K562 (cell line): ENCODE data around the gene PRKAR1A. TPM values are rescaled to one million over a fixed set of nuclear protein-coding genes. Genes with fewer than 3 reads are reported as not detected.

ENCODE experiments used
- ATAC-seq: fragments of 200-7000 bp; cut with Tn5 transposase; 3 replicates; pipeline ENCODE4 v1.9.1; 2020; ENCODE audit warnings: moderate library complexity
- BruUV-seq: library from RNA; stranded (reverse); fragments of 400-500 nt; replicated peaks from 2 replicates; lab custom pipeline; 2021; lab: Mats Ljungman, UMichigan
- CTCF ChIA-PET: fragments of 300-600 bp; formaldehyde crosslinking; extraction: SDS; loops from one replicate; lab custom pipeline; 2021; ENCODE audit warnings: low intra/inter-chr PET ratio; lab: Yijun Ruan, JAX
- POLR2A ChIA-PET: fragments of 300-600, 350-650 bp; sonication (Branson Sonifier 250); formaldehyde crosslinking; extraction: SDS; loops from one replicate; lab custom pipeline; 2021; ENCODE audit warnings: antibody characterized with exemption, inconsistent platforms; lab: Yijun Ruan, JAX
- DNase-seq, 4 experiments: peaks; one replicate each; pipeline versions ENCODE4 v3.0.0 to v3.0.0-alpha.2; 2011 to 2018; ENCODE audit warnings: low spot score in 3 of 4, mixed read lengths in 3 of 4; ENCODE audit errors: extremely low read depth in 1 of 4
- FAIRE-seq: peaks from 2 replicates; lab custom pipeline; 2011; peaks lifted over from hg19 to GRCh38; lab: Jason Lieb, UNC
- H2AFZ ChIP-seq: 2 replicates; pipeline ENCODE4 v1.6.0; 2011; ENCODE audit warnings: low read depth, low read length, control low read depth, inconsistent platforms
- H3K27ac ChIP-seq: fragments of 200-600 bp; 3 replicates; pipeline ENCODE4 v1.8.0; 2011; ENCODE audit warnings: low read depth, mild to moderate bottlenecking, control low read depth, inconsistent platforms, low read length, moderate library complexity, mixed read lengths; ENCODE audit errors: extremely low read depth
- H3K27me3 ChIP-seq, 2 experiments: fragments of 300-600 bp in 1 of 2; 2 replicates in 1 of 2; 3 replicates in 1 of 2; pipeline versions ENCODE4 v1.6.0 to v1.8.0; 2011; ENCODE audit warnings: inconsistent platforms in 2 of 2, low read length in 2 of 2, mild to moderate bottlenecking in 1 of 2, mixed read lengths in 1 of 2, moderate library complexity in 1 of 2; ENCODE audit not compliant: control insufficient read depth in 2 of 2, insufficient read depth in 2 of 2
- H3K36me3 ChIP-seq: fragments of 300-600 bp; 3 replicates; pipeline ENCODE4 v1.8.0; 2011; ENCODE audit warnings: mild to moderate bottlenecking, low read length, inconsistent platforms; ENCODE audit not compliant: control insufficient read depth, insufficient read depth
- H3K4me1 ChIP-seq, 2 experiments: fragments of 200-600 bp in 1 of 2; replicated peaks in 1 of 2; 2 replicates in 1 of 2; 3 replicates in 1 of 2; pipeline versions ENCODE4 v1.5.1 to v1.8.0; 2011; ENCODE audit warnings: inconsistent platforms in 2 of 2, low read length in 2 of 2, mild to moderate bottlenecking in 1 of 2, mixed read lengths in 1 of 2, moderate library complexity in 1 of 2; ENCODE audit not compliant: control insufficient read depth in 2 of 2, insufficient read depth in 2 of 2
- H3K4me2 ChIP-seq: 2 replicates; pipeline ENCODE4 v1.6.1; 2011; ENCODE audit warnings: low read length, control low read depth, inconsistent platforms, mixed read lengths; ENCODE audit not compliant: insufficient read depth
- H3K4me3 ChIP-seq: fragments of 200-600 bp; sonication (generic), shearing (Covaris generic); 2 replicates; pipeline ENCODE4 v1.5.1; 2016; ENCODE audit warnings: control low read depth, inconsistent platforms
- H3K79me2 ChIP-seq: fragments of 200-600 bp; 3 replicates; pipeline ENCODE4 v1.8.0; 2011; ENCODE audit warnings: low read length, inconsistent platforms; ENCODE audit not compliant: control insufficient read depth, insufficient read depth
- H3K9ac ChIP-seq, 2 experiments: 2 replicates each; pipeline versions ENCODE4 v1.6.0 to v1.6.1; 2011; ENCODE audit warnings: low read depth in 2 of 2, low read length in 2 of 2, control low read depth in 1 of 2, inconsistent platforms in 1 of 2, mild to moderate bottlenecking in 1 of 2, mixed read lengths in 1 of 2; ENCODE audit not compliant: insufficient read depth in 1 of 2
- H3K9me1 ChIP-seq: one replicate; pipeline ENCODE4 v1.6.0; 2011; ENCODE audit warnings: inconsistent platforms, mild to moderate bottlenecking, low read length, moderate library complexity; ENCODE audit not compliant: control insufficient read depth, insufficient read depth
- H3K9me3 ChIP-seq: replicated peaks from 2 replicates; pipeline ENCODE4 v1.5.1; 2011; ENCODE audit warnings: low read depth, low read length, inconsistent platforms; ENCODE audit not compliant: control insufficient read depth, insufficient read depth
- H4K20me1 ChIP-seq: replicated peaks from 2 replicates; pipeline ENCODE4 v1.6.1; 2011; ENCODE audit warnings: low read length, inconsistent platforms, mixed read lengths; ENCODE audit not compliant: control insufficient read depth, insufficient read depth
- HDAC6 ChIP-seq: IDR thresholded peaks from 2 replicates; pipeline ENCODE4 v1.6.1; 2012; ENCODE audit warnings: low read depth, mild to moderate bottlenecking, control low read depth, inconsistent platforms, low read length, moderate library complexity
- XRCC5 ChIP-seq: fragments of 200-400 bp; formaldehyde crosslinking; IDR thresholded peaks from 2 replicates; pipeline ENCODE4 v1.6.1; 2017; ENCODE audit warnings: low read depth, mild to moderate bottlenecking, low read length
- ZBTB11 ChIP-seq, 3 experiments: fragments of 200-800 bp in 1 of 3; fragments of 250-450 bp in 1 of 3; fragments of 450-650 bp in 1 of 3; sonication (Bioruptor Pico) in 1 of 3; sonication (Bioruptor generic) in 1 of 3; formaldehyde crosslinking in 1 of 3; IDR thresholded peaks; 2 replicates each; pipeline versions ENCODE4 v1.6.1 to v1.8.0; 2016 to 2022; ENCODE audit warnings: mild to moderate bottlenecking in 2 of 3, missing genetic modification characterization in 2 of 3, missing compliant biosample characterization in 1 of 3, moderate library complexity in 1 of 3
- WGBS: fragments of 100-300 bp; shearing (Covaris generic); methylation state at CpG from one replicate; pipeline ENCODE4 v1.1.6; 2016; ENCODE audit warnings: low coverage, mixed read lengths; ENCODE audit not compliant: insufficient coverage; ENCODE audit errors: missing lambda C conversion rate; 5-methylcytosine and 5-hydroxymethylcytosine counted together
- in situ Hi-C: fragments of 300-500 bp; cut with MboI; formaldehyde crosslinking; loops from 4 replicates; pipeline ENCODE4 v1.15.0; 2018; ENCODE audit warnings: inconsistent platforms, mixed read lengths
- intact Hi-C: fragments of 100-400 bp; cut with micrococcal nuclease; formaldehyde crosslinking; loops from 2 replicates; pipeline ENCODE4 v1.14.2; 2022
- polyA plus RNA-seq, 8 experiments: library from polyadenylated mRNA; depleted of rRNA in 4 of 8; stranded (reverse) in 5 of 8; unstranded in 3 of 8; fragments of >200 nt; fragmentation: Nextera tagmentation in 2 of 8; fragmentation: Illumina TruSeq in 1 of 8; extraction: Ambion mirVana in 2 of 8; extraction: Trizol in 1 of 8; gene quantifications; 2 replicates each; pipeline versions ENCODE4 v1.2.1 to v1.2.3, GENCODE V29; 2011 to 2014; ENCODE audit warnings: inconsistent platforms in 1 of 8, missing spikeins in 1 of 8
- total RNA-seq, 7 experiments: library from RNA; depleted of rRNA in 6 of 7; stranded (reverse); fragments of >200 nt in 6 of 7; fragmentation: Illumina TruSeq in 2 of 7; extraction: Trizol in 2 of 7; gene quantifications; 2 replicates each; pipeline versions ENCODE4 v1.2.1 to v1.2.3, GENCODE V29; 2011 to 2021; ENCODE audit warnings: low replicate concordance in 1 of 7

PRKAR1A gene
- total and polyA plus RNA-seq, 9 of the 15 experiments (the other 6 are each of a cell fraction or from before 2014, with no cell fraction given), result 15.0 to 95.6 (median 67.5) TPM

- Histone ChIP-seq H4K20me1 (no peaks in the 10 kb centered on the region), H3K4me3 (no peak overlapping the region), H3K9me1 (no peaks in the 10 kb centered on the region), H3K9ac (no peak overlapping the region), H3K79me2 (no peaks in the 10 kb centered on the region), H3K4me2 (no peak overlapping the region), H3K27ac (no peak overlapping the region), H3K9me3 (no peaks in the 10 kb centered on the region), H3K36me3 (no peaks in the 10 kb centered on the region), H3K27me3 (peaks cover 5 to 7% of the 10 kb centered on the region in 2 experiments; a peak in 3 of 5 replicates), H2AFZ (no peak overlapping the region), H3K4me1 (no peaks in the 10 kb centered on the region)
- TF ChIP-seq XRCC5 (no peak), HDAC6 (no peak), ZBTB11 (CRISPR knock-in tag; IDR thresholded peaks at IDR 0.05) (0 out of 6 replicates have a peak, but pooled peaks of 1 of the 3 experiments have one; percentile 18)
- intact Hi-C loops, result no loop called here
- ATAC-seq (no peak), FAIRE-seq (no peak), DNase-seq (no peak)
- WGBS, result 0% methylated on average over 3 of the region's 4 CpGs
- in situ Hi-C loops, result no loop called here
- CTCF ChIA-PET, result no interaction called here
- POLR2A ChIA-PET, result no interaction called here
- no TSS peak for BruUV-seq
Measured at GRCh38 chr17:68585643-68586042, 73.4 kb downstream of the PRKAR1A start.
